Upper lobe of left lung (tissue), 6 donors: ENCODE results near the gene ACOXL. TPM values are rescaled to one million over a fixed set of nuclear protein-coding genes. Genes with fewer than 3 reads are reported as not detected.

Experiments
- ATAC-seq, 2 donors: fragments of 200-7000 bp; cut with Tn5 transposase; one replicate each; pipeline ENCODE4 v1.9.1; 2022; ENCODE audit warnings: mild to moderate bottlenecking in 2 of 2, moderate library complexity in 2 of 2; ENCODE audit not compliant: low FRiP score in 2 of 2
- DNase-seq, 2 donors: peaks; one replicate each; pipeline ENCODE4 v3.0.0-alpha.2; 2019 to 2020
- H3K27ac ChIP-seq, 4 donors: fragments of 200-600 bp; sonication (generic); one replicate each; pipeline ENCODE4 v1.5.1; 2016 to 2019
- H3K27me3 ChIP-seq, 4 donors: fragments of 200-600 bp; sonication (generic); one replicate each; pipeline ENCODE4 v1.5.1; 2017 to 2019
- H3K36me3 ChIP-seq, 4 donors: fragments of 200-600 bp; sonication (generic); one replicate each; pipeline ENCODE4 v1.5.1; 2016 to 2019
- H3K4me1 ChIP-seq, 4 donors: fragments of 200-600 bp; sonication (generic); one replicate each; pipeline ENCODE4 v1.5.1; 2018 to 2019
- H3K4me3 ChIP-seq, 4 donors: fragments of 200-600 bp; sonication (generic); one replicate each; pipeline ENCODE4 v1.5.1; 2017 to 2019; ENCODE audit warnings: mild to moderate bottlenecking in 2 of 4, moderate library complexity in 1 of 4
- H3K9me3 ChIP-seq, 4 donors: fragments of 200-600 bp; sonication (generic); one replicate each; pipeline ENCODE4 v1.5.1; 2018 to 2019
- EP300 ChIP-seq, 4 donors: sonication (generic); formaldehyde crosslinking; IDR thresholded peaks; one replicate each; pipeline ENCODE4 v1.5.1; 2017; ENCODE audit warnings: antibody characterized with exemption in 4 of 4, control low read depth in 2 of 4
- POLR2A ChIP-seq, 4 donors: fragments of 450-650 bp; IDR thresholded peaks; one replicate each; pipeline ENCODE4 v1.5.1; 2016 to 2017; ENCODE audit warnings: antibody characterized with exemption in 4 of 4, mild to moderate bottlenecking in 2 of 4
- POLR2AphosphoS5 ChIP-seq, 2 donors: sonication (generic); formaldehyde crosslinking; IDR thresholded peaks; one replicate each; pipeline ENCODE4 v1.5.1; 2017; ENCODE audit warnings: antibody characterized with exemption in 2 of 2
- WGBS, 2 donors: methylation state at CpG; one replicate each; pipeline ENCODE4 v1.1.5; 2017 to 2018; 5-methylcytosine and 5-hydroxymethylcytosine counted together
- total RNA-seq, 6 donors: library from RNA; depleted of rRNA in 4 of 6; stranded (reverse); fragments of >200 nt in 4 of 6; gene quantifications; one replicate each; pipeline versions ENCODE4 v1.1.0 to v1.2.1, GENCODE V29; 2016 to 2021
- TF ChIP-seq, protein P1 (sequence below), 6 experiments: fragments of 450-650 bp in 4 of 6; fragments of 200-600 bp in 2 of 6; sonication (generic) in 2 of 6; IDR thresholded peaks; one replicate each; pipeline ENCODE4 v1.5.1; 2016 to 2019; ENCODE audit warnings: antibody characterized with exemption in 6 of 6
- donor health status: DM: no; HTN: no; CAD: no; lungs with moderate emphysema.
- donor health status: DM: no; HTN: yes; CAD: no; lungs with severe emphysema.

ACOXL gene
- total RNA-seq, 6 donors from 2014 or later = 30.2 to 128 (median 38.0) TPM

- H3K9me3 ChIP-seq = no peaks in the 10 kb centered on the region
- WGBS, 2 donors = 94 to 96% methylated on average over 3 to 5 of the region's 5 CpGs
- no peak overlapping the region for H3K27ac ChIP-seq
- H3K36me3 ChIP-seq = peaks cover 0 to 16% (median 2%) of the 10 kb centered on the region in 4 donors
- H3K4me3 ChIP-seq = no peak overlapping the region
- TF ChIP-seq, protein P1, sequence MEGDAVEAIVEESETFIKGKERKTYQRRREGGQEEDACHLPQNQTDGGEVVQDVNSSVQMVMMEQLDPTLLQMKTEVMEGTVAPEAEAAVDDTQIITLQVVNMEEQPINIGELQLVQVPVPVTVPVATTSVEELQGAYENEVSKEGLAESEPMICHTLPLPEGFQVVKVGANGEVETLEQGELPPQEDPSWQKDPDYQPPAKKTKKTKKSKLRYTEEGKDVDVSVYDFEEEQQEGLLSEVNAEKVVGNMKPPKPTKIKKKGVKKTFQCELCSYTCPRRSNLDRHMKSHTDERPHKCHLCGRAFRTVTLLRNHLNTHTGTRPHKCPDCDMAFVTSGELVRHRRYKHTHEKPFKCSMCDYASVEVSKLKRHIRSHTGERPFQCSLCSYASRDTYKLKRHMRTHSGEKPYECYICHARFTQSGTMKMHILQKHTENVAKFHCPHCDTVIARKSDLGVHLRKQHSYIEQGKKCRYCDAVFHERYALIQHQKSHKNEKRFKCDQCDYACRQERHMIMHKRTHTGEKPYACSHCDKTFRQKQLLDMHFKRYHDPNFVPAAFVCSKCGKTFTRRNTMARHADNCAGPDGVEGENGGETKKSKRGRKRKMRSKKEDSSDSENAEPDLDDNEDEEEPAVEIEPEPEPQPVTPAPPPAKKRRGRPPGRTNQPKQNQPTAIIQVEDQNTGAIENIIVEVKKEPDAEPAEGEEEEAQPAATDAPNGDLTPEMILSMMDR (IDR thresholded peaks at IDR 0.05) = no peak
- TF ChIP-seq EP300 (IDR thresholded peaks at IDR 0.05) (no peak), POLR2A (IDR thresholded peaks at IDR 0.05) (no peak), POLR2AphosphoS5 (IDR thresholded peaks at IDR 0.05) (no peak)
- H3K27me3 ChIP-seq = no peaks in the 10 kb centered on the region
- DNase-seq (no peak), ATAC-seq (no peak)
- peaks cover 0 to 6% (median 0%) of the 10 kb centered on the region in 4 donors for H3K4me1 ChIP-seq
Measured at GRCh38 chr2:111138839-111139238, 406.5 kb downstream of the ACOXL start.

DNA sequence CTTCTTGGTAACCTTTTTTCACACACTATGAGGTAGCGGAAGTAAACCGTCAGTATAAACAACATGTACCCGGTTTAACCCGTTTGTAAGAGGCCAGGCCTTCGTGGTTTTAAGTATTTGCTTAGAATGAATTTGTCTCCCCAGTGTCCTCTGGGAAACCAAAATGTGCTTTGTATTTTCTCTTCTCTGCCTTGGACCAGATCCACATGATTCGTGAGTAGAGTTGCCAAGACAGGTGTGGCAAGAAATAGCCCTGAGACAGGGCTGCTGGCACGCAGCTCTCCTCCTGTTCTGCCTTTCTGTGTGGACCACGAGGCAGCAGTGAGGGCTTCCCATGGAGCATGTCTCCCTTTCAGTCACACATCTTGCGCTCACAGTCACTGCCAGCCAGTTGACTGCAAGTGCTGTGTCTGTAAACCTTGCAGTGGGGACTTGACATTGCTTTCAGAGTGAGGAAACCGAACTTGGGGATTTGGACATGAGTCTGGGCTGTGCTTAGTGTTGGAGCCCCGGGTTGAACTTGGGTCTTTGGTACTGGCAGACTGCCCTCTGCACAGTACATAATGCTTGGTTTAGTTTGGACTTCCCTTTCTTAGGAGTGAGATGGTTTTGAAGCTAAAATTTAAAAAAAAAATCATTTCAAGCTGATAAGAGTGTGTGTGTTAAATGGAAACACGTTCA lies 407.4 kb downstream of the ACOXL start:
- H3K27me3 ChIP-seq = no peaks in the 10 kb centered on the region
- DNase-seq = no peak
- TF ChIP-seq EP300 (IDR thresholded peaks at IDR 0.05) = no peak
- no peak for TF ChIP-seq POLR2AphosphoS5 (IDR thresholded peaks at IDR 0.05)
- TF ChIP-seq, protein P1 (IDR thresholded peaks at IDR 0.05) = no peak
- no peak for TF ChIP-seq POLR2A (IDR thresholded peaks at IDR 0.05)
- peaks cover 0 to 6% (median 0%) of the 10 kb centered on the region in 4 donors for H3K4me1 ChIP-seq
- ATAC-seq = no peak
- H3K4me3 ChIP-seq = no peak overlapping the region
- peaks cover 0 to 19% (median 2%) of the 10 kb centered on the region in 4 donors for H3K36me3 ChIP-seq
- 55 to 70% methylated on average over 11 to 12 of the region's 12 CpGs for WGBS, 2 donors
- no peak overlapping the region for H3K27ac ChIP-seq
- H3K9me3 ChIP-seq = no peaks in the 10 kb centered on the region

GRCh38 chr2:111140815-111141214 lies 408.4 kb downstream of the ACOXL start:
- peaks cover 0 to 19% (median 2%) of the 10 kb centered on the region in 4 donors for H3K36me3 ChIP-seq
- DNase-seq (no peak), ATAC-seq (no peak)
- H3K4me3 ChIP-seq = no peak overlapping the region
- H3K9me3 ChIP-seq = no peaks in the 10 kb centered on the region
- 99% methylated on average over 4 of the region's 4 CpGs for WGBS, 2 donors
- peaks cover 0 to 3% (median 0%) of the 10 kb centered on the region in 4 donors for H3K4me1 ChIP-seq
- H3K27me3 ChIP-seq = no peaks in the 10 kb centered on the region
- no peak overlapping the region for H3K27ac ChIP-seq
- TF ChIP-seq POLR2A (IDR thresholded peaks at IDR 0.05) = no peak
- TF ChIP-seq, protein P1 (IDR thresholded peaks at IDR 0.05) = no peak
- no peak for TF ChIP-seq EP300 (IDR thresholded peaks at IDR 0.05)
- no peak for TF ChIP-seq POLR2AphosphoS5 (IDR thresholded peaks at IDR 0.05)

GRCh38 chr2:111142101-111142500 lies 409.7 kb downstream of the ACOXL start:
- TF ChIP-seq, protein P1 (IDR thresholded peaks at IDR 0.05) = no peak
- no peak for TF ChIP-seq POLR2A (IDR thresholded peaks at IDR 0.05)
- no peak for TF ChIP-seq EP300 (IDR thresholded peaks at IDR 0.05)
- TF ChIP-seq POLR2AphosphoS5 (IDR thresholded peaks at IDR 0.05) = no peak
- WGBS, 2 donors = 93 to 94% methylated on average over 1 of the region's 1 CpG
- H3K9me3 ChIP-seq = no peaks in the 10 kb centered on the region
- ATAC-seq = no peak
- H3K4me1 ChIP-seq = no peaks in the 10 kb centered on the region
- DNase-seq = no peak
- peaks cover 0 to 9% (median 2%) of the 10 kb centered on the region in 4 donors for H3K36me3 ChIP-seq
- no peak overlapping the region for H3K4me3 ChIP-seq
- no peak overlapping the region for H3K27ac ChIP-seq
- no peaks in the 10 kb centered on the region for H3K27me3 ChIP-seq
